GM06990 (cell line): Measurements from ENCODE around the gene KCTD3.

ENCODE experiments used
- DNase-seq: peaks from one replicate; pipeline ENCODE4 v3.0.0-alpha.2; 2011; ENCODE audit not compliant: insufficient read length; ENCODE audit errors: extremely low read depth
- H3K27me3 ChIP-seq: replicated peaks from 2 replicates; pipeline ENCODE4 v1.6.0; 2011; ENCODE audit warnings: low read length; ENCODE audit not compliant: control insufficient read depth, insufficient read depth
- H3K36me3 ChIP-seq: 2 replicates; pipeline ENCODE4 v1.5.1; 2011; ENCODE audit warnings: low read length; ENCODE audit not compliant: control insufficient read depth, insufficient read depth
- H3K4me3 ChIP-seq: replicated peaks from 2 replicates; pipeline ENCODE4 v1.5.1; 2011; ENCODE audit warnings: low read depth, mild to moderate bottlenecking, control low read depth, low read length
- CTCF ChIP-seq: IDR thresholded peaks from 2 replicates; pipeline ENCODE4 v1.5.1; 2011; ENCODE audit warnings: low read length, control low read depth, mild to moderate bottlenecking, inconsistent platforms; ENCODE audit not compliant: insufficient read depth, poor library complexity, severe bottlenecking

The KCTD3 gene

GRCh38 chr1:215623162-215623561 is 56.1 kb downstream of the KCTD3 start:
- TF ChIP-seq CTCF = no peak
- no peak for DNase-seq
- Histone ChIP-seq H3K4me3 (no peak overlapping the region), H3K27me3 (no peaks in the 10 kb centered on the region), H3K36me3 (peaks cover 1% of the 10 kb centered on the region)

- H3K36me3 ChIP-seq = no peaks in the 10 kb centered on the region
- no peak for DNase-seq
- no peaks in the 10 kb centered on the region for H3K27me3 ChIP-seq
- no peak overlapping the region for H3K4me3 ChIP-seq
- no peak for TF ChIP-seq CTCF
These were observed 58.8 kb downstream of the KCTD3 start for GRCh38 chr1:215625949-215626348.

GRCh38 chr1:215631040-215631439 is 63.9 kb downstream of the KCTD3 start:
- Histone ChIP-seq H3K36me3 (no peaks in the 10 kb centered on the region), H3K27me3 (no peaks in the 10 kb centered on the region), H3K4me3 (no peak overlapping the region)
- no peak for TF ChIP-seq CTCF
- no peak for DNase-seq

- no peak for TF ChIP-seq CTCF
- DNase-seq = no peak
These were observed 64.4 kb downstream of the KCTD3 start for GRCh38 chr1:215631489-215631888.

GRCh38 chr1:215635827-215636226 is 68.7 kb downstream of the KCTD3 start:
- no peak for DNase-seq
- Histone ChIP-seq H3K27me3 (no peaks in the 10 kb centered on the region), H3K36me3 (no peaks in the 10 kb centered on the region), H3K4me3 (no peak overlapping the region)
- no peak for TF ChIP-seq CTCF

More at GRCh38 chr1:215631489-215631888, 64.4 kb downstream of the KCTD3 start:
- H3K4me3 ChIP-seq = no peak overlapping the region
- H3K27me3 ChIP-seq = no peaks in the 10 kb centered on the region
- H3K36me3 ChIP-seq = no peaks in the 10 kb centered on the region
